SK-N-MC (cell line): ENCODE measurements around the gene MAML1.

Experiments
- DNase-seq: peaks from one replicate; pipeline ENCODE4 v3.0.0-alpha.2; 2011; ENCODE audit warnings: low read depth, low spot score
- H3K27ac ChIP-seq: fragments of 200-600 bp; sonication (generic); 2 replicates; pipeline ENCODE4 v1.5.1; 2016; ENCODE audit warnings: mixed run types
- H3K36me3 ChIP-seq: fragments of 200-600 bp; sonication (generic); 2 replicates; pipeline ENCODE4 v1.6.1; 2017; ENCODE audit warnings: antibody characterized with exemption, low read length, mixed read lengths; ENCODE audit not compliant: insufficient read depth
- H3K4me3 ChIP-seq: fragments of 200-600 bp; sonication (generic); 2 replicates; pipeline ENCODE4 v1.5.1; 2016
- H3K9ac ChIP-seq: fragments of 200-600 bp; sonication (generic); 2 replicates; pipeline ENCODE4 v1.8.0; 2017; ENCODE audit warnings: mixed run types, mixed read lengths; ENCODE audit not compliant: insufficient read length
- H3K9me3 ChIP-seq: fragments of 200-600 bp; sonication (generic); 2 replicates; pipeline ENCODE4 v1.6.1; 2017; ENCODE audit warnings: low read depth, mild to moderate bottlenecking, antibody characterized with exemption, low read length, moderate library complexity, mixed read lengths
- EZH2 ChIP-seq: fragments of 200-600 bp; sonication (generic); IDR thresholded peaks from one replicate; pipeline ENCODE4 v1.6.1; 2017; ENCODE audit warnings: antibody characterized with exemption
- FOXP2 ChIP-seq: optimal IDR thresholded peaks from 2 replicates; pipeline ENCODE3; 2011; ENCODE audit warnings: mild to moderate bottlenecking, moderate library complexity; ENCODE audit not compliant: insufficient read depth; ENCODE audit errors: extremely low read length, control extremely low read depth
- POLR2AphosphoS5 ChIP-seq: IDR thresholded peaks from 2 replicates; pipeline ENCODE4 v1.6.1; 2012; ENCODE audit warnings: mild to moderate bottlenecking, low read depth, low read length, borderline replicate concordance

Gene MAML1

DNA sequence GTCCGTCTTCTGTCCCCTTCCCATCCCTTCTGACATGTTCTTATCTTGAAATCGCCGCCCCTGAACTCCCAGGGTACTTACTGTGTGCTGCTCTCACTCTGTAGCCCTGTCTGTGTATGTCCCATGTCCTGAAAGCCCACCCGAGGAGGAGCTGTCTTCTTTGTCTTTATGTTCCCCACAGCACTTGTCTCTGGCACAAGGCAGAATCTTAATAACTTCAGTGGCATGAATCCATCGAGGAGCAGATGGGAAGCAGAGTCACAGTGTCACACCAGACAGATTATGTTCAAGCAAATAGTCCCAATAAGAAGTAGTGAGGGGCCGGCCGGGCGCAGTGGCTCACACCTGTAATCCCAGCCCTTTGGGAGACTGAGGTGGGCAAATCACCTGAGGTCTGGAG, 31.4 kb downstream of the MAML1 start:
- Histone ChIP-seq H3K36me3 (peaks cover 38% of the 10 kb centered on the region), H3K9ac (no peak overlapping the region), H3K4me3 (no peak overlapping the region), H3K27ac (no peak overlapping the region), H3K9me3 (no peaks in the 10 kb centered on the region)
- DNase-seq = no peak
- TF ChIP-seq POLR2AphosphoS5 (no peak), FOXP2 (no peak)

DNA sequence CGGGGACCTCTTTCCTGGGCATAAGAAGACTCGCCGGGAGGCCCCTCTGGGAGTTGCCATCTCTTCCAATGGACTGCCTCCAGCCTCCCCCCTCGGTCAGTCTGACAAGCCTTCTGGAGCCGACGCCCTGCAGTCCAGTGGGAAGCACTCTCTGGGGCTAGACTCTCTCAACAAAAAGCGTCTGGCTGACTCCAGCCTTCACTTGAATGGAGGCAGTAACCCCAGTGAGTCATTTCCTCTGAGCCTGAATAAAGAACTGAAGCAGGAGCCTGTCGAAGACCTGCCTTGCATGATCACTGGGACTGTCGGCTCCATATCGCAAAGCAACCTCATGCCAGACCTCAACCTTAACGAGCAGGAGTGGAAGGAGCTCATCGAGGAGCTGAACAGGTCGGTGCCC, 32.8 kb downstream of the MAML1 start:
- DNase-seq = no peak
- peaks cover 49% of the 10 kb centered on the region for H3K36me3 ChIP-seq
- no peak overlapping the region for H3K9ac ChIP-seq
- no peak overlapping the region for H3K27ac ChIP-seq
- no peak for TF ChIP-seq FOXP2
- TF ChIP-seq EZH2 = no peak
- H3K4me3 ChIP-seq = no peak overlapping the region
- no peaks in the 10 kb centered on the region for H3K9me3 ChIP-seq

DNA sequence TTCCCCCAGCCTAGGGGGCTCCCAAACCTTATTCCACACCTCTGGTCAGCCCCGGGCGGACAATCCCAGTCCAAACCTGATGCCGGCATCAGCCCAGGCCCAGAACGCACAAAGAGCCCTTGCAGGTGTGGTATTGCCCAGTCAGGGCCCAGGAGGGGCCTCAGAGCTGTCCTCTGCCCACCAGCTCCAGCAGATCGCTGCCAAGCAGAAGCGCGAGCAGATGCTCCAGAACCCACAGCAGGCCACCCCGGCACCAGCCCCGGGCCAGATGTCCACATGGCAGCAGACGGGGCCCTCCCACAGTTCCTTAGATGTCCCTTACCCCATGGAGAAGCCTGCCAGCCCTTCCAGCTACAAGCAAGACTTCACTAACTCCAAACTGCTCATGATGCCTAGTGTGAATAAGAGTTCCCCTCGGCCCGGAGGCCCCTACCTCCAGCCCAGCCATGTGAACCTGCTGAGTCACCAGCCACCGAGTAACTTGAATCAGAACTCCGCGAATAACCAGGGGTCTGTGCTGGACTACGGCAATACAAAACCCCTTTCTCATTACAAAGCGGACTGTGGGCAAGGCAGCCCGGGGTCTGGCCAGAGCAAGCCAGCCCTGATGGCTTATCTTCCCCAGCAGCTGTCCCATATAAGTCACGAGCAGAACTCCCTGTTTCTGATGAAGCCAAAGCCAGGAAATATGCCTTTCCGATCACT, 33.6 kb downstream of the MAML1 start:
- H3K9me3 ChIP-seq = no peaks in the 10 kb centered on the region
- H3K27ac ChIP-seq = no peak overlapping the region
- DNase-seq = no peak
- peaks cover 57% of the 10 kb centered on the region for H3K36me3 ChIP-seq
- H3K9ac ChIP-seq = no peak overlapping the region
- no peak for TF ChIP-seq FOXP2
- no peak for TF ChIP-seq EZH2
- no peak for TF ChIP-seq POLR2AphosphoS5
- no peak overlapping the region for H3K4me3 ChIP-seq

DNA sequence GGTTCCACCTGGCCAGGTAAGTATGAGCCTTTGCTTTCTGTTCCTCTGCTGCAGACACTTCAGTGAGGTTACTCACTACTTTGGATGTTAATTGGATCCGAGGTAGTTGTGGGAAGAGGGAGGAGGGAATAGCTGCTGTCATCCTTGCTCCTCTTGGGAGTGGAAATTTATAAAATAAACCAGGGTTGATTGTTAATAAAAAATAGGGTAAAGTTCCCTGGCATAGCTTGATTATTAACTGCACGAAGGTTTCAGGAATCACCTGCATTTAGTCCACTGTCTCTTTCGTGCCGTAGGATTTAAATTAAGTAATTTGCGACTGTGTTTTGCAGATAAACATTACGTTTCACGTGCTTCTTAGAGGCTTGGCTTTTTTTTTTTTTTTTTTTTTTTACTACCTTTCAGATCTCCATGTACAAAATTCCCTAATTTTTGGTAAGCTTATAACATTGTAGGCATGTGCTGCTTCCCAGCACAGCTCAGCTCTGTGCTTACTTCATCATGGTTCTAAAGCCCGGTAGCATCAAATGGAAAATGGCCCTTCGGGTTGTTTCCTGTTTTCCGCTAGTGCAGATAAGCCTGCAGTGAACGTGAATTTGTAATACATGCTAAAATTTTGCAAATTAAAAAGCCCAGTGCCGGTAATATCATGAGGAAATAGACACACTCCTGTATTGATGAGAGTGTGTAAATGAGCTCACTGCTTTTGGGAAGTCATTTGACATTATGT, 34.3 kb downstream of the MAML1 start:
- H3K27ac ChIP-seq = no peak overlapping the region
- peaks cover 64% of the 10 kb centered on the region for H3K36me3 ChIP-seq
- no peak for DNase-seq
- H3K4me3 ChIP-seq = no peak overlapping the region
- TF ChIP-seq FOXP2 (no peak), POLR2AphosphoS5 (no peak), EZH2 (no peak)
- no peaks in the 10 kb centered on the region for H3K9me3 ChIP-seq
- no peak overlapping the region for H3K9ac ChIP-seq

DNA sequence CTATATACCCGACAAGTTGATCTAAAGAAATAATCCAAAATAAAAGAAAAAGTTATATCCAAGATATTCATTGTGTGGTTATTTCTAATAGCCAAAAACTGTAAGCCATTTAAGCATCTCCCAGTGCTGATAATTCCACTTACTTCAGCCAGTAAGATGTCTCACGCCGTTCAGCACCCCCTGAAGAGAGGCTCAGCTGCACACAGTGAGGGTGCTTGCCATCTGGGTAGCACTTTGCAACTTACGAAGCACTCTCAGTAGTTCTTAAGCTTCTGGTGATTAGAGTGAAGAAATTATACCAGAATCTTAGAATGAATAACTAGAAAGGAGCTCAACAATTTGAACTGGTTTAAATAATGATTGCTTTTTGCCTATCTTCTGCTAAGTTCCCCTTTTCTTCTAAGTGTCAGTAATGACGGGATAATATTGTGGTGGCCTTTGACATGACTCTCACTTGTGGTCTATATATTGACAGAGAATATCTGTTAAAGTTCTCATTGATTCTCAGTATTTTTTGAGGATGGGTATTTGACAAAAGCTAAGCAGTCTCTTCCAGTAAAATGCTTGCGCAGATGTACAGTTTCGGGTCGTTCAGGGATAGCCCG, 35.0 kb downstream of the MAML1 start:
- Histone ChIP-seq H3K9ac (no peak overlapping the region), H3K4me3 (no peak overlapping the region), H3K9me3 (no peaks in the 10 kb centered on the region), H3K36me3 (peaks cover 71% of the 10 kb centered on the region), H3K27ac (no peak overlapping the region)
- TF ChIP-seq POLR2AphosphoS5 (no peak), EZH2 (no peak), FOXP2 (no peak)
- no peak for DNase-seq

DNA sequence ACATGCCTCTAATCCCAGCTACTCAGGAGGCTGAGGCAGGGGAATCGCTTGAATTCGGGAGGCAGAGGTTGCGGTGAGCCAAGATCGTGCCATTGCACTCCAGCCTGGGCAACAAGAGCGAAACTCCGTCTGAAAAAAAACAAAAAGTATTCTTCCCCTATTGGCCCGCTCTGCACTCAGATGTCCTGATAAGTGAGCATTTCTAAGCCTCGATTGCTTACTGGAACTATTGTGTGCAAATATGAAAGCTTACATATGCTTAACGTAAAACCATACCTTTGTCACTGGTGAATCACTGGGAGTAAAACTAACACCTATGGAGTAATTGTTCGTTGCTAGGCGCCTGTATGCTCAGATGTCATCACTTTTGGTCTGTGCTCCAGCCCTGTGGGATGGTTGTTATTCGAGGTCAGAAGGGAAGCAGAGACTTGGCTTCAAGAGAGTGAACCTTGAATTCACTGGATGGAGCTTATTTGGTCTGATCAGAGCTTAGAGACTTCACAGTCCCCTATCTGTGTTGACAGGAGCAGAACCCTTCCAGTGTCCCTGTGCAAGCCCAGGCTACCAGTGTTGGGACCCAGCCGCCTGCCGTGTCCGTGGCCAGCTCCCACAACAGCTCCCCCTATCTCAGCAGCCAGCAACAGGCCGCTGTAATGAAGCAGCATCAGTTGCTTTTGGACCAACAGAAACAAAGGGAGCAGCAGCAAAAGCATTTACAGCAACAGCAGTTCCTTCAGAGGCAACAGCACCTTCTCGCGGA, 35.9 kb downstream of the MAML1 start:
- no peak overlapping the region for H3K27ac ChIP-seq
- H3K9ac ChIP-seq = no peak overlapping the region
- no peak overlapping the region for H3K4me3 ChIP-seq
- no peaks in the 10 kb centered on the region for H3K9me3 ChIP-seq
- H3K36me3 ChIP-seq = peaks cover 77% of the 10 kb centered on the region
- DNase-seq = no peak
- TF ChIP-seq EZH2 (no peak), FOXP2 (no peak), POLR2AphosphoS5 (no peak)

DNA sequence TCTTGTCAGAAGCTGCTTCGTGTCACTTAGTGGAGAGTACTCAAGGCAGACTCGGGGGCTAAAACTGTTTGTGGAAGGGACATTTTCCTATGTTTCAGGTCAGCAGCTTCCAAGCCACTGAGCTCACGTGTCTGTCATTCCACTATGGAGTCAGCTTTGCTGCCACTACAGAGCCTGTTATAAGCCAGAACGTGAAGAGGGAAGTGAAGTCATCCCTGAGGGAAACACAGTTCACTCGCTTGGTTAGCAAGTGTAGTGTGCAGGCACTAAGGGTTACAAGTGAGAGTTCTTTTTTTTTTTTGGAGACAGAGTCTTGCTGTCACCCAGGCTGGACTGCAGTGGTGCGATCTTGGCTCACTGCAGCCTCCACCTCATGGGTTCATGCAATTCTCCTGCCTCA, 36.6 kb downstream of the MAML1 start:
- DNase-seq = no peak
- H3K27ac ChIP-seq = no peak overlapping the region
- TF ChIP-seq POLR2AphosphoS5 (no peak), FOXP2 (no peak), EZH2 (no peak)
- H3K9me3 ChIP-seq = no peaks in the 10 kb centered on the region
- H3K9ac ChIP-seq = no peak overlapping the region
- no peak overlapping the region for H3K4me3 ChIP-seq
- peaks cover 85% of the 10 kb centered on the region for H3K36me3 ChIP-seq

DNA sequence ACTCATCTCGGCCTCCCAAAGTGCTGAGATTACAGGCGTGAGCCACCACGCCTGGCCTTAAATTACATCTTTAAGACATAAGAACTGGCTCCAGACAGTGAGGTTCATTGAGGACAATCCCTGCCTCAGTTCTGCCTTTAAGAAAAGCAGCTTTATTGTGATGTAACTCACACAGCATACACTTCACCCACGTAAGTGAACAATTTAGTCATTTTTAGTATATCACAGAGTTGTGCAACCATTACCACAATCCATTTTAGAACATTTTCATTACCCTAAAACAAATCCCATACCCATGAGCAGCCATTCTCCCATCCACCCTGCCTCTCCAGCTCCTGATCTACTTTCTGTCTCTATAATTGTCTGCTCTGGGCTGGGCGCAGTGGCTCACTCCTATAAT, 37.2 kb downstream of the MAML1 start:
- no peak overlapping the region for H3K4me3 ChIP-seq
- TF ChIP-seq FOXP2 (no peak), EZH2 (no peak), POLR2AphosphoS5 (no peak)
- H3K9ac ChIP-seq = no peak overlapping the region
- no peak for DNase-seq
- no peak overlapping the region for H3K27ac ChIP-seq
- peaks cover 90% of the 10 kb centered on the region for H3K36me3 ChIP-seq
- no peaks in the 10 kb centered on the region for H3K9me3 ChIP-seq
